OCI-M2 (cell line): Measurements from ENCODE around the gene SLC12A5.

ENCODE experiments used
- DNase-seq: peaks from one replicate; lab custom pipeline; 2025; ENCODE audit not compliant: unreplicated experiment; lab: John Stamatoyannopoulos, UW

SLC12A5 gene

DNA sequence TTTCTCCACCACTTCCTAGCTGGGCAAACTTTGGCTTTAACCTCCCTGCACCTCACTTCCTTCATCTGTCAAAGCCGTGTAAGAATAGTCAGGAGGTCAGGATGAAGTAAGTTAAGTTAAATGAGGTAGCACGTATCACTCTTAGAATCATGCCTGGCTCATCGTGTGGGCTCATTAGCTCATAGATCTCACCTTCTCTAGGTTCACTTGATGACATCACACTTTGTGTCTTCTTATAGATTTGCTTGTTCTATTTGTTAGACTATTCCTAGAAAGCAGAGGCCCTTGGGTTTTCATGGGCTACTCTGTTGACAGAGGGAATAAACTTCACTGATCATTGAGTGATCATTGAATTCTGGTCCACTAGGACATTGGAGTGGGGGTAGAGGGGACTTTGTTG lies 72.9 kb downstream of the SLC12A5 start:
- no peak for DNase-seq

- DNase-seq = no peak
Observed at GRCh38 chr20:46102940-46103339, 73.9 kb downstream of the SLC12A5 start.

- DNase-seq = no peak
Observed at GRCh38 chr20:46104262-46104661, 75.2 kb downstream of the SLC12A5 start.

- no peak for DNase-seq
Observed at GRCh38 chr20:46107061-46107460, 78.0 kb downstream of the SLC12A5 start.

GRCh38 chr20:46108435-46108841 lies 79.4 kb downstream of the SLC12A5 start:
- no peak for DNase-seq

- no peak for DNase-seq
Observed at GRCh38 chr20:46108976-46109375, 80.0 kb downstream of the SLC12A5 start.
